GM18861 (cell line): Measurements from ENCODE around the gene OR4C5.
"Not testable (repeated sequence)": the region's sequence is repeated elsewhere in the genome, so short reads cannot be mapped to it uniquely, and the experiment has no call there.

Experiments
- ATAC-seq: cut with Tn5 transposase; IDR thresholded peaks from one replicate; pipeline ENCODE4 v1.9.1; 2021; ENCODE audit not compliant: unreplicated experiment

The OR4C5 gene

DNA sequence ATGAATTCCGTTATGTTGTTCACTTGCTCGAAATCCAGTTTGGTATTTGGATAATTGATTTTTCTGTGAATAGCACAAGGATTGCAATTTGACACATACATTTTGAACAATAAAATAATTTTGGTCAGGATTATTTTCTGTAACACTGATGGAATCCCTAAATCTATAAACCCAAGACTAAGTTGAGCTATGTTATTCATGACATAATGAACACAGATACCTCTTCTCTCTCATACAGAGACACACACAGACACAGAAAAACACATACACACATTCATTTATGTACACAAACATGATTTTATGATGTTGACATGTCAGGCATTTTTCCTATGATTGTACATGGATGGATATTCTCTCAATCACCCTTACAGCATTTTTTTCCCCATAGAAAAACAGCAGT, at the start of gene OR4C5:
OR4C5 (minus strand) TSS at position 101 of the 400 bp plus-strand sequence; CDS start at position 101, 0 bp downstream.
- no peak for ATAC-seq

DNA sequence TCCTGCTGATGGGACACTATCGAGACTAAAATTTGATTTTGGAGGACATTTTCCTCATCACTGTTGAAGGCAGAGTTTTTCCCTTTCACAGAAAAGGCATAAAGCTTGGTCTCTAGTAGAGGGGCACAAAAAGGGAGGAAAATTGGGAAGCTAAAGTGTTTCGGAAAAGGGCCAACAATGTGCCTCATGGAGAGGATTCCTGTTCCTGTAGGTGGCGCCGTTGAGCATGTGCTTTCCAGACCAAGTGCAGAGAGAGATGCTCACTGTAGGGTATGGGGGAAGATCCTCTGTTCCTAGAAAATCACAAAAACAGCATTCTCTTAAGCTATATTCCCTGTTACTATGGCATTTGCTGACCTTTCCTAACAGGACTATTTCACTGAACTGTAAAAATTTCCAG, 18.4 kb upstream of the OR4C5 start:
- ATAC-seq: no peak

DNA sequence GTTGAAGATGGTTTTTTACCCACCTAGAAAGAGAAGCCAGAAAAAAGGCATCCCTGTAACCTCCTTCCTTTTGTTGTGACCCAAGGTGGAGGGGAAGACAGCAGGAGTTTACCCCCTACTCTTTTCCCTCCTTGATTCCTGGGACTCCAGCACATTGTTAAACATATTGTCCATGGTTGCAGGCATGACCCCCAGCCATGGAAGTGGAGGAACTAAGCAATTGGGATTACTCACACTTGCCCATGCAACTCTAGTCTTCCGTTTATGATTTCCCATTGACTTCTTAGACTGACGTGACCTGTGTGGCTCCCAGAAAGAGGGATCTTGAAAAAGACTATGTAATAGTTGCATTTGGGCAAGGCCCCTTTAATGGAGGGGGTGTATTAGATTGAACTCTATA, 17.9 kb upstream of the OR4C5 start:
- ATAC-seq: not testable (repeated sequence)

DNA sequence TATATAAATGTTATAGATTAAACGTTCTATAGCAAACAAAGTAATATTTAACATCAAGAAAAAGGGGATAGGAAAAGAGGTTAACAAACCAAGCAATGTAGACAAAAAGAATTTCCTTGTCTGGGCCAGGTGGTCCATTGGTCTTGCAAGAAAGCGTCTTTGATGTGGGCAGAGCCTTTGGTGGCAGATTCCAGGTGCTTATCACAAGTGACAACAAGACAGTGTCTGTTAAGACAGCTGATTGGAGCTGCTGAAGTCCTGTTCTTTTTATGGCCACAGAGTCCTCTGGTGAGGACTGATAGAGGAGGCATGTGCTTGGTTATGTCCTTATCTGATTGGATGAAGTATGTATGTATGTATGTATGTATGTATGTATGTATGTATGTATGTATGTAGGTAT, 5.0 kb downstream of the OR4C5 start:
- not testable (repeated sequence) for ATAC-seq

DNA sequence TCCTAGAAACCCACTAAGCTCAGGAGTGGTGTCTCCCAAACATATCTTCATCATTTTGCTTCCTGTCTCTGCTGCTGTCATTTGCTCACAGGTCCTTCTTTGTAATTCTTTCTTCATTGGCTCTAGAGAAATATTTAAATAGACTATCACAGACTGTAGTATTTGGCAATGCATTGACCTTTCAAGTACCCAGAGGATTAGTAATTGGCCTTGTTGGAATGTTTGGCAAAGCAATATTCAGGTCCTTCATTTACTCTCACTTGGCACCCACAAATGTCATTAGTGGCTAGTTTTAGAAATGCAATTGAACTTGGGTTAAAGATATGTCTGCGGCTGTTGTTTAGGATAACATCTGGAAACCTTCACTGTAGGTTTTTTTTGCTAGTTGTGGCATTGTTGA, 11.6 kb downstream of the OR4C5 start:
- ATAC-seq: no peak

DNA sequence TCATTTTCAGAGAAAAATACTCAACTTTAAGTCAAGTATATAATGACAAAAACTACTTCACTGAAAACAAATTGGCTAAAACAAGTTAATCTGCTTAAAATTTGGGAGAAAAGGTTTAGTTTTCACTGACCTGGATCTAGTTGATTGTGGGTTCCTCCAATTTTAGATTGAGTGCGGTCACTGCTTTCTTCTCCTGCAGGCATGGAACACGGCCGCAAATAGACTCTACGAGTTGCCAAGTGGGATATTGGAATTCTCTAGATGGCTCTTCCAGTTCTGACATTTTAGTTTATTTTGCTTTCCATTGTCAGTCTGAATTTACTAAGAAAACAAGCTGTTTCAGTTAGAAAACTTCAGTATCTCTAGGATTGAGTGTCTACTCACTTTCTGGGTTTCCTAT, 12.3 kb downstream of the OR4C5 start:
- no peak for ATAC-seq

DNA sequence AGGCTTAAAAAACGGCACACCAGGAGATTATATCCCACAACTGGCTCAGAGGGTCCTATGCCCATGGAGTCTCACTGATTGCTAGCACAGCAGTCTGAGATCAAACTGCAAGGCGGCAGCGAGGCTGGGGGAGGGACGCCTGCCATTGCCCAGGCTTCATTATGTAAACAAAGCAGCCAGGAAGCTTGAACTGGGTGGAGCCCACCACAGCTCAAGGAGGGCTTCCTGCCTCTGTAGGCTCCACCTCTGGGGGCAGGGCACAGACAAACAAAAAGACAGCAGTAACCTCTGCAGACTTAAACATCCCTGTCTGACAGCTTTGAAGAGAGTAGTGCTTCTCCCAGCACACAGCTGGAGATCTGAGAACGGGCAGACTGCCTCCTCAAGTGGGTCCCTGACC, 20.0 kb downstream of the OR4C5 start:
- not testable (repeated sequence) for ATAC-seq

GRCh38 chr11:48342505-48342904, 23.8 kb downstream of the OR4C5 start:
- ATAC-seq: not testable (repeated sequence)

- ATAC-seq: no peak
Observed at GRCh38 chr11:48341466-48341865, 24.8 kb downstream of the OR4C5 start.

GRCh38 chr11:48324620-48325019, 41.6 kb downstream of the OR4C5 start, which contains the start of gene OR4C3:
OR4C3 (plus strand) TSS chr11:48324920; CDS start chr11:48325022, 102 bp downstream.
- not testable (repeated sequence) for ATAC-seq

GRCh38 chr11:48319813-48320212, 46.5 kb downstream of the OR4C5 start:
- ATAC-seq: not testable (repeated sequence)
